ENCODE data around the gene MAGEA1. TPM values are rescaled to one million over a fixed set of nuclear protein-coding genes. Genes with fewer than 3 reads are reported as not detected.
"Not testable (repeated sequence)": the region's sequence is repeated elsewhere in the genome, so short reads cannot be mapped to it uniquely, and the experiment has no call there.

MAGEA1 gene
- total RNA-seq, 3 donors from 2014 or later, result not detected

DNA sequence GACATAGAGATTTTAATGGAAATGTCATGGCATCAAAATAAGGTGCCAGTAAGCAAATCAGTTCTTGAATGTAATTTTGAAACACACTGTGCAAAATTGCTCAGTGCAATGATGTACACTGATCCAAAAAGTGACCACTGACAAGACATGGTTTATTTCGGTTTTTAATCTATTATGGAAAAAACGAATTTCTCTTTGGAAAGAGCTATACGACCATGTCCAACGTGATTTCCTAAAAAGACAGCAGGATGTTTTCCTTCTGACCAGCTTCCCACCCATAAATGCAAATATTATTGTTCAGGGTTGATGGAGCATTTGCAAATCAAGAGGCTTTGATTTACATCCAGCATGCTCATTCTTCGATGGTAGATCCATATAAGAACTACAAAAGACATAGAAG lies 17.1 kb upstream of the MAGEA1 start:
- Histone ChIP-seq H3K36me3 (no peaks in the 10 kb centered on the region), H3K27me3 (peaks cover 0 to 32% of the 10 kb centered on the region in 2 donors), H3K9me3 (no peaks in the 10 kb centered on the region), H3K27ac (no peak overlapping the region), H3K4me3 (no peak overlapping the region), H3K4me1 (no peaks in the 10 kb centered on the region)
- no peak for DNase-seq (ENCODE audit: low spot score in 2 of 2)
- intact Hi-C loops (cut with DNase I; ENCODE audit: low total_unique reads), result no loop called here
- TF ChIP-seq, protein P1, sequence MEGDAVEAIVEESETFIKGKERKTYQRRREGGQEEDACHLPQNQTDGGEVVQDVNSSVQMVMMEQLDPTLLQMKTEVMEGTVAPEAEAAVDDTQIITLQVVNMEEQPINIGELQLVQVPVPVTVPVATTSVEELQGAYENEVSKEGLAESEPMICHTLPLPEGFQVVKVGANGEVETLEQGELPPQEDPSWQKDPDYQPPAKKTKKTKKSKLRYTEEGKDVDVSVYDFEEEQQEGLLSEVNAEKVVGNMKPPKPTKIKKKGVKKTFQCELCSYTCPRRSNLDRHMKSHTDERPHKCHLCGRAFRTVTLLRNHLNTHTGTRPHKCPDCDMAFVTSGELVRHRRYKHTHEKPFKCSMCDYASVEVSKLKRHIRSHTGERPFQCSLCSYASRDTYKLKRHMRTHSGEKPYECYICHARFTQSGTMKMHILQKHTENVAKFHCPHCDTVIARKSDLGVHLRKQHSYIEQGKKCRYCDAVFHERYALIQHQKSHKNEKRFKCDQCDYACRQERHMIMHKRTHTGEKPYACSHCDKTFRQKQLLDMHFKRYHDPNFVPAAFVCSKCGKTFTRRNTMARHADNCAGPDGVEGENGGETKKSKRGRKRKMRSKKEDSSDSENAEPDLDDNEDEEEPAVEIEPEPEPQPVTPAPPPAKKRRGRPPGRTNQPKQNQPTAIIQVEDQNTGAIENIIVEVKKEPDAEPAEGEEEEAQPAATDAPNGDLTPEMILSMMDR (IDR thresholded peaks at IDR 0.05), result no peak
- TF ChIP-seq POLR2A (IDR thresholded peaks at IDR 0.05) (no peak), POLR2AphosphoS5 (IDR thresholded peaks at IDR 0.05) (no peak)

DNA sequence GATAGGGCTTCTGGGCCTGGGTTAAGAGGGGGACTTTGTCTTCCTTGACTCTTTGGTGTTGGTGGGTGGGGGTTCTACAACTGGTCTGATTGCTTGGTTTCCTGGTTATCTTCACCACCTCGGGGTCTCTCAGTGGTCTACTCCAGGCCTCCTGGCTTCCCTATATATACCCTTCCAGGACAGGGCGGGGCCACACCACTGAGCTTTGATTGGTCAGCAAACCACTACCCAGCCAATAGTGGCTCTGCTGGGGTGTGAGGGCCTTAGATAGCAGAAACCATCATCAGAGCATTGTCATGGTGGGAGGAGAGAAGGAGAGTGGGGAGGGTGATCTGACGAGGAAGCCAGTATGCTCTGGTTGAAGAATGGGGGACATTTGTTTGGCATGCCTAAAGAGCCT lies 14.4 kb upstream of the MAGEA1 start:
- Histone ChIP-seq H3K27ac (no peak overlapping the region), H3K9me3 (peaks cover 0 to 1% of the 10 kb centered on the region in 2 donors), H3K27me3 (peaks cover 0 to 22% of the 10 kb centered on the region in 2 donors), H3K4me3 (no peak overlapping the region), H3K4me1 (no peaks in the 10 kb centered on the region), H3K36me3 (no peaks in the 10 kb centered on the region)
- no peak for TF ChIP-seq POLR2AphosphoS5 (IDR thresholded peaks at IDR 0.05)
- TF ChIP-seq, protein P1 (IDR thresholded peaks at IDR 0.05), result no peak
- no peak for TF ChIP-seq POLR2A (IDR thresholded peaks at IDR 0.05)
- intact Hi-C loops (cut with DNase I; ENCODE audit: low total_unique reads), result no loop called here
- no peak for DNase-seq (ENCODE audit: low spot score in 2 of 2)

DNA sequence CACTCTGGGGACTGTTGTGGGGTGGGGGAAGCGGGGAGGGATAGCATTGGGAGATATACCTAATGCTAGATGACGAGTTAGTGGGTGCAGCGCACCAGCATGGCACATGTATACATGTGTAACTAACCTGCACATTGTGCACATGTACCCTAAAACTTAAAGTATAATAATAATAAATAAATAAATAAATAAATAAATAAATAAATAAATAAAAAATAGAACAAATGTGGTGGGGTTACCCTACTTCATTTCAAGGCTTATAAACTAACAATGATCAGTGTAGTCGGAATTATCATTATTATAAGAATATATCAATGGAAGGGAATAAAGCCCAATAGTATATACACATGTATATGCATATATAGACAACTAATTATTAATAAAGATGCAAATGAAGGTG lies 10.7 kb upstream of the MAGEA1 start:
- H3K9me3 ChIP-seq; DNase-seq (ENCODE audit: low spot score in 2 of 2); H3K36me3 ChIP-seq; H3K4me1 ChIP-seq; intact Hi-C loops (cut with DNase I; ENCODE audit: low total_unique reads); H3K4me3 ChIP-seq; H3K27ac ChIP-seq: not testable (repeated sequence)
- H3K27me3 ChIP-seq, result peaks cover 0 to 26% of the 10 kb centered on the region in 2 donors

DNA sequence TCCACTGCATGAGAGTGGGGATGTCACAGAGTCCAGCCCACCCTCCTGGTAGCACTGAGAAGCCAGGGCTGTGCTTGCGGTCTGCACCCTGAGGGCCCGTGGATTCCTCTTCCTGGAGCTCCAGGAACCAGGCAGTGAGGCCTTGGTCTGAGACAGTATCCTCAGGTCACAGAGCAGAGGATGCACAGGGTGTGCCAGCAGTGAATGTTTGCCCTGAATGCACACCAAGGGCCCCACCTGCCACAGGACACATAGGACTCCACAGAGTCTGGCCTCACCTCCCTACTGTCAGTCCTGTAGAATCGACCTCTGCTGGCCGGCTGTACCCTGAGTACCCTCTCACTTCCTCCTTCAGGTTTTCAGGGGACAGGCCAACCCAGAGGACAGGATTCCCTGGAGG lies 2.7 kb downstream of the MAGEA1 start:
- Histone ChIP-seq H3K4me3 (no peak overlapping the region), H3K4me1 (no peaks in the 10 kb centered on the region), H3K27me3 (peaks cover 0 to 63% of the 10 kb centered on the region in 2 donors), H3K9me3 (no peaks in the 10 kb centered on the region), H3K27ac (no peak overlapping the region), H3K36me3 (no peaks in the 10 kb centered on the region)
- TF ChIP-seq, protein P1 (IDR thresholded peaks at IDR 0.05), result no peak
- TF ChIP-seq POLR2A (IDR thresholded peaks at IDR 0.05) (no peak), POLR2AphosphoS5 (IDR thresholded peaks at IDR 0.05) (no peak)
- intact Hi-C loops (cut with DNase I; ENCODE audit: low total_unique reads), result no loop called here
- no peak for DNase-seq (ENCODE audit: low spot score in 2 of 2)

DNA sequence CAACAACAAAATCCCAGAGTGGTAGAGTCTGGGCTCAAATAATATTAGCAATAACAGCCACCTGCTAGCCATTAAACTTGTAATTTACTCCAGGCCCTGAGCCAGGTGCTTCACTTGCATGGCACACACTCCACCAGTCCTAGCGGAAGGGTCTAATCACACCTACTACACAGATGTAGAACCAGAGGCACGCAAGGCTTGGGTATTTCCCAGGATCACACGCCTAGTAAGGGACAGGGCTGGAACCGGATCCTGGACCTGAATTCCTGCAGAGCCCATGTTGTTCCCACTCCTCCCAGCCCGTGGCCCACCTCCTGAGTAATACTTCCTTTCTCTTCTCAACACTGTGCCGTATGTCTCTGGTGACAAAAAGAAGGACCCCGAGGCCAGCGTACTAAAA lies 5.7 kb downstream of the MAGEA1 start:
- TF ChIP-seq, protein P1 (IDR thresholded peaks at IDR 0.05), result no peak
- TF ChIP-seq POLR2AphosphoS5 (IDR thresholded peaks at IDR 0.05) (no peak), POLR2A (IDR thresholded peaks at IDR 0.05) (no peak)
- Histone ChIP-seq H3K9me3 (no peaks in the 10 kb centered on the region), H3K27me3 (peaks cover 0 to 75% of the 10 kb centered on the region in 2 donors), H3K36me3 (no peaks in the 10 kb centered on the region), H3K4me3 (no peak overlapping the region), H3K4me1 (no peaks in the 10 kb centered on the region), H3K27ac (no peak overlapping the region)
- DNase-seq (ENCODE audit: low spot score in 2 of 2), result no peak
- intact Hi-C loops (cut with DNase I; ENCODE audit: low total_unique reads), result no loop called here

DNA sequence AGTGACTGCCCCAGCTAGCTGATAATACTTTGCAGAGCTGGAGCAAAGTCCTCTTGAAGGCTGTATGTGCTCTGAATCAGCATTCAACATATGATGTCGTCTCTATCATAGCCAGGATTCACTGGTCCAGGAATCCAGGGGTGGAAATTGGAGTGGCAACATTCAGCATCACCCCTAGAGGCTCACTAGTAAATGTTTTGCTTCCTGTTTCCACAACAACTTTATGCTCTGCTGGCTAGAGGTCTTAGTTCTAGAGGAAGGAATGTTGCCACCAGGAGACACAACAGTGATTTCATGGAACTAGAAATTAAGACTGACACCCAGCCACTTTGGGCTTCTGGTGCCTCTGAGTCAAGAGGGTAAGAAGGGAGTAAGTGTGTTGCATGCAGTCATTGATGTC lies 11.3 kb downstream of the MAGEA1 start:
- intact Hi-C loops (cut with DNase I; ENCODE audit: low total_unique reads), result no loop called here

More for the DNA sequence above, 11.3 kb downstream of the MAGEA1 start:
- Histone ChIP-seq H3K27ac (no peak overlapping the region), H3K27me3 (peaks cover 0 to 70% of the 10 kb centered on the region in 2 donors), H3K36me3 (no peaks in the 10 kb centered on the region), H3K4me1 (no peaks in the 10 kb centered on the region), H3K9me3 (no peaks in the 10 kb centered on the region), H3K4me3 (no peak overlapping the region)
- TF ChIP-seq POLR2AphosphoS5 (IDR thresholded peaks at IDR 0.05) (no peak), POLR2A (IDR thresholded peaks at IDR 0.05) (no peak)
- TF ChIP-seq, protein P1 (IDR thresholded peaks at IDR 0.05), result no peak
- DNase-seq (ENCODE audit: low spot score in 2 of 2), result no peak
